ENCODE results near the gene OGFR. TPM values are rescaled to one million over a fixed set of nuclear protein-coding genes. Genes with fewer than 3 reads are reported as not detected.
A peak's percentile ranks its signal among the peaks of the same experiment; 100 is the strongest.

Gene OGFR
- total RNA-seq, 2 experiments from 2014 or later, result 82.4 to 84.9 TPM

DNA sequence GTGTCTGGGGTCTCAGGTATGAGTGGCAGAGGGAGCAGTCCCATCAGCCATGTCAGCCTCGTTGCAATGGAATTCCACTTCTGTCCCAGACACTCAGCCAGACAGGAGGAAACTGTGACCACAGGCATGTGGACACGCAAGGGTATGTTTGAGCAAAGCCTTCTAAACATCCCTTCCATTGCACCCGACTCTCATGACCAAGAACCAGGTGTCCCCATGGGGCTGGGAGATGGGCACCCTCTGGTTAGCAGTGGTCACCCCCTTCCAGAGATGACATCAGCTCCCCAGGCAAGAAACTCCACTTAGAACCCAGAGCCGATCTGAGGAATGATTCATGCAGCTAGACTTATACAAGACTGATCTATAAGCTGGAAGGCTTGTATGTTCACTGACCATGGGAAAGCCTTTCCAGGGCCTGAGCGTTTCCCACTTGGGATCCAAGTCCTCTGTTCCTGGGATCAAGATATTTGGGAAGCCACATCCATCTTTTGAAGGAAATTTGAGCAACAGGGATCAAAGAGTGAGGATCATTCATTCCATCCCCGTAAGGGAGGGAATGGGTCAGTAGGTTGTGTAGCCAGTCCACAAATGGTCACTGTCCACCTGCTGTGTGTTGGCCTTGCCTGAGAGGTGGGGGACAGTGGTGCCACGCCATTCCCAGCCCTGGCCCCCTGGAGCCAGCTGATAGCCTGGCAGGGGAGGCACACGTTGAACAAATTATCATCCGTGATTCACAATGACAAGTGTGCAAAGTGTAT is 12.3 kb upstream of the OGFR start:
- H3K9me3 Mint-ChIP-seq, result no peaks in the 10 kb centered on the region
- H3K27me3 Mint-ChIP-seq, result no peaks in the 10 kb centered on the region
- DNase-seq, result no peak
- H3K27ac Mint-ChIP-seq, result peak overlapping the region; percentile 61
- ChIA-PET POLR2A (no interaction called here), CTCF (interaction anchor here (0.5 to 2.2 kb wide), 12 partner anchors 11 to 857 kb away, joined by 3 to 18 read pairs (median 4); partner anchors contain the start of gene SLCO4A1)
- no peaks in the 10 kb centered on the region for H3K36me3 Mint-ChIP-seq (ENCODE audit: low read depth)
- no peak overlapping the region for H3K4me3 Mint-ChIP-seq
- H3K4me1 Mint-ChIP-seq, result peaks cover 43% of the 10 kb centered on the region

DNA sequence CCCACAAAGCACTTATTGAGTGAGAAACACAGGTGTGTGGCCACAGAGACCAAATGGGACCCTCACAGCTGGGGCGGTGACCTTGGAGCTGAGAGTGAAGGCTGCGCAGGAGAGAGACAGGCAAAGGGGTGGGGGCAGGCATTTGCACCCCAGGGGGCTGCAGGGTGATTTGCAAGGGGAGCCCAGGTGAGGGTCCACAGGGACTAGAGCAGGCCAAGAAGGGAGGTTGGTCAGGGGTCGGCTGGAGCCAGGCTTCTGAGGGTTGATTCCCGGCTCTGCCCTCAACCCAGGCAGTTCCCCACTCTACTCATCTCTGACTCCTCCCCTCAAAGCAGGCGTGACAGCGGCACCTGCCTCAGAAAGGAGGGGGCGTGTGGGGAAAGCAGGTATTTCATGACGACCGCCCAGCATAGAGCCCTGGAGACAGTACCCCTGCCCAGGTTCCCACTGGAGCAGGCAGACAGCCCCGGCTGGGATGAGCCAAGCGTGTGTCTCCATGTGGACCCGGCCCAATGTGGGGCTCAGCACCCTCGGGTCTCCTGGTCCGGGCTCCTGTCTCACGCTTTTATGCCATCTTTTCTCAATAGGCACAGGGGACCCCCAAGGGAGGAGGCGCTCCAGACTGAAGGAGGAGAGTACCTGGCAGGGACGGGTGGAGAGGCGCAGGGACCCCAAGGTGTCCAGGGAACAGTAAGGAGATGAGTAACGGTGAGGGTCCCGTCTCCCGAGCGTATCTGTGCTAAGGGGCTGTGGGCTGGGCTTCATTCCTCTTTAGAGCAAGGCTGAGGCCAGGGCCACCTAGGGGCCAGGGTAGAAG is 11.5 kb upstream of the OGFR start:
- H3K36me3 Mint-ChIP-seq (ENCODE audit: low read depth), result peaks cover under 1% of the 10 kb centered on the region
- H3K4me1 Mint-ChIP-seq, result peaks cover 47% of the 10 kb centered on the region
- DNase-seq, result no peak
- peak overlapping the region; percentile 59 for H3K4me3 Mint-ChIP-seq
- peak overlapping the region; percentile 93 for H3K27ac Mint-ChIP-seq
- POLR2A ChIA-PET, result no interaction called here
- H3K9me3 Mint-ChIP-seq, result no peaks in the 10 kb centered on the region
- no peaks in the 10 kb centered on the region for H3K27me3 Mint-ChIP-seq
- CTCF ChIA-PET, result interaction anchor here (0.6 to 2.2 kb wide), 10 partner anchors 11 to 310 kb away, joined by 3 to 18 read pairs (median 3); no protein-coding TSS in a partner anchor

- ChIA-PET CTCF (interaction anchor here (1.0 to 1.7 kb wide), 7 partner anchors 10 to 294 kb away, joined by 3 to 8 read pairs (median 4); no protein-coding TSS in a partner anchor), POLR2A (interaction anchor here (0.8 to 1.0 kb wide), 2 partner anchors 47 to 170 kb away, joined by 3 to 5 read pairs; no protein-coding TSS in a partner anchor)
- peaks cover 51% of the 10 kb centered on the region for H3K4me1 Mint-ChIP-seq
- no peaks in the 10 kb centered on the region for H3K9me3 Mint-ChIP-seq
- no peak for DNase-seq
- H3K27ac Mint-ChIP-seq, result peak overlapping the region; percentile 93
- H3K4me3 Mint-ChIP-seq, result peak overlapping the region; percentile 59
- peaks cover 6% of the 10 kb centered on the region for H3K36me3 Mint-ChIP-seq (ENCODE audit: low read depth)
- H3K27me3 Mint-ChIP-seq, result no peaks in the 10 kb centered on the region
These were observed 11.0 kb upstream of the OGFR start for GRCh38 chr20:62793757-62794006.

GRCh38 chr20:62794007-62794724 is 10.5 kb upstream of the OGFR start:
- ChIA-PET POLR2A (interaction anchor here (0.8 to 1.0 kb wide), 2 partner anchors 47 to 170 kb away, joined by 3 to 5 read pairs; no protein-coding TSS in a partner anchor), CTCF (interaction anchor here (0.6 to 1.7 kb wide), 9 partner anchors 10 to 295 kb away, joined by 3 to 8 read pairs (median 4); no protein-coding TSS in a partner anchor)
- Mint-ChIP-seq H3K36me3 (ENCODE audit: low read depth) (peaks cover 8% of the 10 kb centered on the region), H3K27ac (peak overlapping the region; percentile 93), H3K4me3 (peak overlapping the region; percentile 72), H3K27me3 (no peaks in the 10 kb centered on the region), H3K4me1 (peaks cover 53% of the 10 kb centered on the region), H3K9me3 (no peaks in the 10 kb centered on the region)
- peak; percentile 95 for DNase-seq

- peaks cover 18% of the 10 kb centered on the region for H3K36me3 Mint-ChIP-seq (ENCODE audit: low read depth)
- H3K27ac Mint-ChIP-seq, result peak overlapping the region; percentile 90
- POLR2A ChIA-PET, result interaction anchor here (0.7 kb wide), 1 partner anchor 12 kb away, joined by 3 read pairs; no protein-coding TSS in a partner anchor
- no peaks in the 10 kb centered on the region for H3K9me3 Mint-ChIP-seq
- H3K4me3 Mint-ChIP-seq, result peak overlapping the region; percentile 72
- peaks cover 54% of the 10 kb centered on the region for H3K4me1 Mint-ChIP-seq
- DNase-seq, result peak; percentile 70
- H3K27me3 Mint-ChIP-seq, result no peaks in the 10 kb centered on the region
- CTCF ChIA-PET, result interaction anchor here (1.2 to 1.7 kb wide), 4 partner anchors 10 to 296 kb away, joined by 4 to 5 read pairs (median 4); no protein-coding TSS in a partner anchor
These were observed 9.4 kb upstream of the OGFR start for GRCh38 chr20:62795023-62795761.

- Mint-ChIP-seq H3K27ac (peak overlapping the region; percentile 82), H3K4me3 (peak overlapping the region; percentile 78), H3K36me3 (ENCODE audit: low read depth) (peaks cover 20% of the 10 kb centered on the region), H3K9me3 (no peaks in the 10 kb centered on the region), H3K27me3 (no peaks in the 10 kb centered on the region), H3K4me1 (peaks cover 43% of the 10 kb centered on the region)
- ChIA-PET POLR2A (interaction anchor here (1.0 kb wide), 1 partner anchor 56 kb away, joined by 4 read pairs; no protein-coding TSS in a partner anchor), CTCF (interaction anchor here (0.9 to 2.3 kb wide), 3 partner anchors 11 to 142 kb away, joined by 3 to 15 read pairs (median 3); no protein-coding TSS in a partner anchor)
- DNase-seq, result no peak
These were observed 7.7 kb upstream of the OGFR start for GRCh38 chr20:62796699-62797491.

- Mint-ChIP-seq H3K4me1 (peaks cover 38% of the 10 kb centered on the region), H3K36me3 (ENCODE audit: low read depth) (peaks cover 20% of the 10 kb centered on the region), H3K4me3 (peak overlapping the region; percentile 78), H3K9me3 (no peaks in the 10 kb centered on the region), H3K27me3 (no peaks in the 10 kb centered on the region), H3K27ac (peak overlapping the region; percentile 82)
- POLR2A ChIA-PET, result no interaction called here
- CTCF ChIA-PET, result interaction anchor here (2.3 kb wide), 1 partner anchor 10 kb away, joined by 15 read pairs; no protein-coding TSS in a partner anchor
- no peak for DNase-seq
These were observed 6.7 kb upstream of the OGFR start for GRCh38 chr20:62797671-62798532.

DNA sequence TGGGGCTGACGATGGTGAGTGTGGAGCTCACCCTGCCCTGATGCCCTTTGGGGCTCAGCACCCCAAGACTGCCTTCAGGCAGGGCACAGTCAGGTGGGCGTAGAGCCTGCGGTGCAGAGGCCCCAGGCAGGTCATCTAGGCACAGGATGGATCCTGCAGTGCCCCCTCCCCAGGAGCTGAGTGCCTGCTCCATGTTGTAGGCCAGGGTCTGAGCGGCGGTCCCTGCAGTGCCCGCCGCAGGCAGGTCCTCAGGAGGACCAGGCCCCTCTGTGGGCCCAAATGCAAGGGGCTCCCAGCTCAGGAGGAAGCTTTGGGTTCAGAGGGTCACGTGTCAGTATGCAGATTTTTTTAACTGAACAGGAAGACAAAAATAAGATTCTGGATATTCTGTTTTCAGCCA is 5.6 kb upstream of the OGFR start:
- no peak overlapping the region for H3K4me3 Mint-ChIP-seq
- H3K36me3 Mint-ChIP-seq (ENCODE audit: low read depth), result peaks cover 20% of the 10 kb centered on the region
- ChIA-PET CTCF (no interaction called here), POLR2A (no interaction called here)
- no peaks in the 10 kb centered on the region for H3K27me3 Mint-ChIP-seq
- H3K4me1 Mint-ChIP-seq, result peaks cover 39% of the 10 kb centered on the region
- no peaks in the 10 kb centered on the region for H3K9me3 Mint-ChIP-seq
- H3K27ac Mint-ChIP-seq, result no peak overlapping the region
- DNase-seq, result no peak

GRCh38 chr20:62799459-62799858 is 5.2 kb upstream of the OGFR start:
- DNase-seq, result no peak
- H3K9me3 Mint-ChIP-seq, result no peaks in the 10 kb centered on the region
- ChIA-PET POLR2A (no interaction called here), CTCF (no interaction called here)
- no peak overlapping the region for H3K27ac Mint-ChIP-seq
- H3K4me1 Mint-ChIP-seq, result peaks cover 42% of the 10 kb centered on the region
- H3K36me3 Mint-ChIP-seq (ENCODE audit: low read depth), result peaks cover 20% of the 10 kb centered on the region
- no peak overlapping the region for H3K4me3 Mint-ChIP-seq
- H3K27me3 Mint-ChIP-seq, result no peaks in the 10 kb centered on the region

- ChIA-PET POLR2A (no interaction called here), CTCF (no interaction called here)
- Mint-ChIP-seq H3K27ac (no peak overlapping the region), H3K4me1 (peaks cover 39% of the 10 kb centered on the region), H3K9me3 (no peaks in the 10 kb centered on the region), H3K36me3 (ENCODE audit: low read depth) (peaks cover 21% of the 10 kb centered on the region), H3K27me3 (no peaks in the 10 kb centered on the region), H3K4me3 (no peak overlapping the region)
- no peak for DNase-seq
These were observed 4.8 kb upstream of the OGFR start for GRCh38 chr20:62799873-62800272.

Measured in activated CD4-positive, alpha-beta T cell treated with anti-CD3 and anti-CD28 coated beads, Interleukin-2, amount 10 ng/mL, durations not matched to agents 7 days and 5 days (primary cell).